Globus pallidus (tissue), 1 donor: ENCODE results near the gene METTL1.
A peak's percentile ranks its signal among the peaks of the same experiment; 100 is the strongest.

Source experiments
- DNase-seq: peaks from one replicate; pipeline ENCODE4 v3.0.0-alpha.2; 2015; ENCODE audit warnings: low spot score

Gene METTL1

DNA sequence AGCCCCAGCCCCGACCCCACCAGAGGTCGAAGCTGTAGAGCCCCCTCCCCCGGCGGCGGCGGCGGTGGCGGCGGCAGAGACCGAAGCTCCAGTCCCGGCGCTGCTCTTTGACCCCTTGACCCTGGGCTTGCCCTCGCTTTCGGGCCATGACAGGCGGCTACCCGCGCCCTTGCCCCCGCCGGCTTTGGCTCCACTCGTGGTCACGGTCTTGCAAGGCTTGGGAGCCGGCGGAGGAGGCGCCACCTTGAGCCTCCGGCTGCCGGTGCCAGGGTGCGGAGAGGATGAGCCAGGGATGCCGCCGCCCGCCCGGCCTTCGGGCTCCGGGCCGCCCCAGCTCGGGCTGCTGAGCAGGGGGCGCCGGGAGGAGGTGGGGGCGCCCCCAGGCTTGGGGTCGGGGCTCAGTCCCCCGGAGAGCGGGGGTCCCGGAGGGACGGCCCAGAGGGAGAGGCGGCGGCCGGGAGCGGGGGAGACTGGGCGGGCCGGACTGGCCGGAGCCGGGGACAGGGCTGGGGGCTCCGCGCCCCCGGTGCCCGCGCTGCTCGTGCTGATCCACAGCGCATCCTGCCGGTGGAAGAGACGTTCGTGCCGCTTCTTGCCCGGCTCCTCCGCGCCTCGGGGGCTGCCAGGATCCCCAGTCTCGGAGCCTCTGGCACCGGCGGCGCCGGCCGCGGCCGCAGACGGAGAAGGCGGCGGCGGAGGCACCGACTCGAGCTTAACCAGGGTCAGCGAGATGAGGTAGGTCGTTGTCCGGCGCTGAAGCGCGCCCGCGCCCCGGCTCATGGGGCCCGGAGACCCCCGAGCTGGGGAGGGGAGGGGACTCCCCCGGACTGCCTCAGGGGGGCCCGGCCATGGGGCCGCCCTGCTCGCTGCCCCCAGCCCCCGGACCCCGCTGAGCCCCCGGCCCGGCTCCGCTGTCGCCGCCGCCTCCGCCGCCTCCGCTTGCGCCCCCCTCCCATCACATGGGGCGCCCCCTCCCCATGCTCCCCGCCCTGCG lies 34.1 kb downstream of the METTL1 start:
- no peak for DNase-seq

DNA sequence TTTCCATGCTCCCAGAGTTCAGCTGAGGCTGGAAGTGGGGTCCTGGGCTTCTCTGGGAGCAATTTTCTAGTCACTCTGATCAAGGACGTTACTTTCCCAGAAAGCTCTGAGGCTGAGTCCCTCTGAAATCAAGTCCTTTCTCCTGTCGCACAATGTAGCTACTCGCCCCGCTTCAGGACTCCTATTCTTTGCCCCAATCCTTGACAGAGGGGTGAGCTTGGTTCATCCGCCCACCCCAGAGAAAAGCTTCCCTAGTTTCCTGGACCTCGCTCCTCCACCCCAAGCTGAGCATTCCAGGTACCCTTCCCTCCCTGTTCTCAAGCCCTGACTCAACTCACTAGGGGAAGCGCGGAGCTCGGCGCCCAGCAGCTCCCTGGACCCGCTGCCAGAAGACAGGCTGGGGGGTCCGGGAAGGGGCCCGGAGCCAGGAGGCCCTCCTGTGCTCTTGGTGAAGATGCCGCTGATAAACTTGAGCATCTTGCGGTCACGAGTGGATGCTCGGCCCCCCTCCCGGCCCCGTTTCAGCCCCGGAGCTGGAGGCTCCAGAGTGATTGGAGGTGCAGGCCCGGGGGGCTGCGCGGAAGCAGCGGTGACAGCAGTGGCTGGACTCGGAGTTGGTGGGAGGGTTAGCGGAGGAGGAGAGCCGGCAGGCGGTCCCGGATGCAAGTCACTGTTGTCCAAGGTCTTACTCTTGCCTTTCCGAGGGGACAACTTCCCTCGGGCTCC lies 35.0 kb downstream of the METTL1 start:
- no peak for DNase-seq

- DNase-seq: no peak
Observed at GRCh38 chr12:57735952-57736740, 35.8 kb downstream of the METTL1 start.

DNA sequence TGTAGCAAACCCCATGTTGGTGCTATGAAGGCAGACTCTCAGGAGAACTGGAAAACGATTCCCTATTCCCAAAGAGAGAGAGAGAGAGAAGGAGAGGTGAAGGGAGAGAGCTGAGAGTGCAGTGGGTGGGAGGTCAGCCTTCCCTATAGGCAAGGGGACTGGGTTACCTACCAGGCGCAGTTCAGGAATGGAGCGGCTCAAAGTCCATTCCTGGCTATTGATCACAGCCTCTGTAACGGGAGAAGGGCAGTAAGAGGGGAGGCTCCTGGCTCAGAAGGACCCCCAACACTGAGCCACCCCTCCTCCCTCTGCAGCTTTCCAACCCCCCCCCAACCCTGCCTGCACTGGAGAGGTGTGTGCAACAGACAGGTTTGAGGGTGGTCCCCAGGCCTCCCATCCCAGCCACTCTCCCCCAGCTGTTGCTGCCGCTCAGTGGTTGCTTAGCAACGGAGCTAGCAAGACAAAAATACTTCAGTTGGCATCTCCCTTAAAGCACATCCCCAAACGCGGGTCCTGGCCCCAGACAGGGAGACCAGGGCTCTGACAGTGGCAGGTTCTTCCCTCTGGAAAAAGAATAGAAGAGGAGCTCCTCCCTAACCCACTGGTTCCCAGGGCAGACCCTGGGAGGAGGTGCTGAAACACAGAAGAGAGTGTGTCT lies 36.6 kb downstream of the METTL1 start:
- DNase-seq: no peak

DNA sequence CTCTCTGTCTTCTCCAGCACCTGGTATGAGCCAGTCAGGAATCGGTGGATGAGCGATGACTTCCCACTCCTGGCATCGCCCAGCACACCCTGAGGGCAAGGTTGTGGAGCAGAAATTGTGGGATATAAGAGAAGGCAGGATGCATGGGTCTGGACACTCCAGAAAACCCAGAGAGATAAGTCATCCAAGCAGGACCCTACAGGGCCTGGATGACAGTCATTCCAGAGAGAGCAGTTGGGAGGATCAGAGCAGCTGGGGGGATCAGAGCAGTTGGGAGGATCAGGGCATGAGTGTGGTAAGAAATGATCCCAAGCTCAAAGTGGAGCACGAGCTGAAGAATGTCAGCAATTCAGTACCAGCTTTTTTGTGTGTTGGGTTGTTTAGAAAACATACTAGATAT lies 37.3 kb downstream of the METTL1 start:
- DNase-seq: no peak

DNA sequence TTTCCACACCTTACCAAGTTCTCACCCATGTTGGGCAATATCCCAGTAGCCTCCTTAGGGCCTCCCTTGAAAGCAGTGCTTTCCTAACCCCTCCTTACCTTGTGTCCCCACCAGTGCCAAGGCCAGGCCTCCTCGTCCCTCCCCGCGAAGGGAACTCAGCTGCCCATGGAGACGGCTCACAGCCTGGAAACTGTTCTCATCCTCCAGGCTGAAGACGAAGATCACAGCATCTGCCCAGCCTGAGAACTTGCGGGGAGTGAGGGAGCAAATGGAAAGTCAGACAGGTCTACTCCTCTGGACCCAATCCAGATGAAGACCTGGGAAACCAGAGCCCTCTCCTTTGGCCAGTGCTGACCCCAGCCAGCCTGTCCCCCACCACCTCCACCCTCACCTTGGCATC lies 38.0 kb downstream of the METTL1 start:
- no peak for DNase-seq

DNA sequence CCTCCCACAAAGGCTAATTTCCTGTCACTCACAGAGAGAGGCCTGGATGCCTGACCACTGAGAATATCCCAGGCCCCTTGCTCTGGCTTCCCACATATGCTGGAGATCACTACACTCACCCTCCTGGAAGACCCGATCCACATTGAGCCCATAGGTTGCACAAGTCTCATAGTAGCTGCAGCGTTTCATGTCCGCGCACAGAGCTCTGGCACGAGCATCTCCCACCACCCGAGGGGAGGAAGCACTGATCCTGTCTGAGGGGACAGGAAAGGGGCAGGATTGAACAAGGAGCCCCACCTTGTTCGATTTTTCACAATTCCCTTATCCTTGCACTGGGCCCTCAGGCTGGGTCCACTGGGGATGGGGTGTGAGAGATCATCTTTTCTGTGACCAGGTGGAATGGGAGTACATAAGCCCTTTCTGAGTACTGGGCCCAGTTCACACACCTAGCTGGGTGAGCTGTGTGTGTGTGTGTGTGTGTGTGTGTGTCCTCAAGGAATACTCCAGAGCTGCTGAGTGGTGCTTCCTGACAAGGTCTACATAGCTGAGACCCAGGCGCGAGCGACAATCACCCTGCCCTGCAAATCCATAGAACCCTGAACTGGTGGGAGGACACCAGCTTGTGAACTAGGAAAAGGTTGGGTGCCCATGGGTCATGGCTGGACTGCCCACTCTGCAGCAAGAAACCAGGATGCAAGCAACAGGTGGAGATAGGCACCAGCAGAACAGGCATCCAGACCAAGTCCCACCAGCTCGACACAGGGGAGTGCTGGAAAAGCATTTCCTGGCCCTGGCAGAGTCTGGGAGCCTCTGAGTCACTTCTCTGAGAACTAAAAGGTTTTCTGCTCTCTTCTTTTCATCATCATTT lies 38.9 kb downstream of the METTL1 start:
- DNase-seq: no peak

GRCh38 chr12:57732270-57732669 lies 39.6 kb downstream of the METTL1 start:
- no peak for DNase-seq

GRCh38 chr12:57731411-57732080 lies 40.4 kb downstream of the METTL1 start:
- DNase-seq: no peak

- DNase-seq: no peak
Observed at GRCh38 chr12:57730336-57731067, 41.4 kb downstream of the METTL1 start.

DNA sequence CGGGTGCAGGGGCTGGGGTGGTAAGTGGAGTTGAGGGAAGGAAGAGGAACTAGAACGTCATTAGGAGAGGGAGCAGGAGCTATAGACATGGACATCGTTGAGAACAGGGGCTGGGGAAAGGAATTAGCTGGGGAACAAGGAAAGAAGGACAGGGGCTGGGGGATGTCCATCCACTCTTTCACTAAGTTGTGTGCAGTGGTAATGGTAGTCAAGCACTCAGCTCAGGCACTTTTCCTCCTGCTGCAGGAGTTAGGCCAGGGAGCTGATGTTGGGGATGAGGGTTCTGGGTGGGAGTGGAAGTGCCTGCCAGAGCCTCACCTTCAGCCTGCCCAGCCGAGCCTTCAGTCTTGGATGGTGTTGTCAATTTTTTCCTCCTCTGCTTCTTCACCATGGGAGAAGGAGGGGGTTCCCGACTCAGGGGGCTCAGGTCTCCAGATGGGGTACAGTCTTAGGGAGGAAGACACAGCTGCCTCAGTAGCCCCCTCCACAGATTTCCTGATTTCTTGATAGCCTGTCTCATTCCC lies 42.5 kb downstream of the METTL1 start:
- DNase-seq: no peak

DNA sequence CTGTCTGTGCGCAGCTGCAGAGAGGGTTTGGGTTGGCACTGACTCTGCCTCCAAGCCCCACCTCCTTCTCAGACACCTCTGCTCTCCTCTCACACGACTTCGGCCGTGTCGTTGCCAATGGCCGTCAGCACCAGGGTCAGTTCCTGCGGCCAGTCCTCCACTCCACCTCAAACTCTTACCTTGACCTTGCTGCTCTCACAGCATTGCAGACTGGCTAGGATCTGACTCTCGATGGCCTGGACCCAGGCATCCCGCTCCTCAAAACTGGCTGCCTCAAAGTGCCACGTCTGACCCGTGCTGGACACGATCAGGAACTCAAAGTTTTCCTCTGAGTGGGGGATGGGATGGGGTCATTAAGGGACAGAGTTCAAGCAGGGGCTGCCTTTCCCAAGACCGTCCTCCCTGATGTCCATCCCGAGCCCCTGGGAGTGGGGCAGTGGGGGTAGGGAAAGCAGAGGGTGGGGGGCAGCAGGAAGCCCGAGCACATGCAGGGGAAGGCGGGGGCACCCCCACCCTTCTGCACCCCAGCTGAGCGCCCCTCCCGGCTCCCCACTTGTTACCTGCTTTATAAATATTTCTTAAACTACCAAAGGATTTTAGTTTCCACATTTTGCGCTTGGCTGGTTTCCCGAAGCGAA lies 44.0 kb downstream of the METTL1 start:
- DNase-seq: no peak

DNA sequence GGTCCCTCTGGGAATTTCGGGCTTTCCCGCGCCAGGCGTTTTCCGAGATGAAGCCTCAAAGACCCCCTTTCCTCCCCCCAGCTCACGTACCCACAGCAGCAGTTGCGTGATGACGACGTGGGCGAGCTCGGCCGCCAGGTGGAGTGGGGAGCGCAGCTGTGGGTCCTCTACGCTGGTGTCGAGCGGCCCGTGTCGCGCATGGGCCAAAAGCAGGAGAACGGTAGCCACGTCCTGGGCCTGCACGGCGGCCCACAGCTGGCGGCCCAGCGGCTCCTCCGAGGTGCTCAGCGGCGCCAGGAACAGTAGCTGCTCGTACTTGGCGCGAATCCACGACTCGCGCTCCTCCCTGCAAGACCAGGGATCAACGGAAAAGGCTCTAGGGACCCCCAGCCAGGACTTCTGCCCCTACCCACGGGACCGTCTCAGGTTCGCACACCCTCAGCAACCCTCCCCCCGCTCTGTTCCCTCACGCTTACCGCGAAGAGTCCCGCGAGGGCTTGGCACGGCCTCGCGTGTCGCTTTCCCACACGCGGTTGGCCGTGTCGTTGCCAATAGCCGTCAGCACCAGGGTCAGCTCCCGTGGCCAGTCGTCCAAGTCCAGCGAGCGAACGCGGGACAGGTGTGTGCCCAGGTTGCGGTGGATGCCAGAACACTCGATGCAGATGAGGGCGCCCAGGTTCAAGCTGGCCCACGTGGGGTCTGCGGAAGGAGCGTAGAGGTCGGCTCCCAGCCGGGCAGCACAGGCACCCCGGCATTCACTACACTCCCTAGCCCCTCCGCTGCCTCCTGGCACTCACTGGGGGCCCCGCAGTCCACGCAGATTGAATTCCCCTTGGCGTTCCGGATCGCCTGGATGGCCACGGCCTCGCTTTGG lies 44.8 kb downstream of the METTL1 start:
- no peak for DNase-seq

- peak; percentile 63 for DNase-seq
Observed at GRCh38 chr12:57726151-57726883, 45.6 kb downstream of the METTL1 start.

DNA sequence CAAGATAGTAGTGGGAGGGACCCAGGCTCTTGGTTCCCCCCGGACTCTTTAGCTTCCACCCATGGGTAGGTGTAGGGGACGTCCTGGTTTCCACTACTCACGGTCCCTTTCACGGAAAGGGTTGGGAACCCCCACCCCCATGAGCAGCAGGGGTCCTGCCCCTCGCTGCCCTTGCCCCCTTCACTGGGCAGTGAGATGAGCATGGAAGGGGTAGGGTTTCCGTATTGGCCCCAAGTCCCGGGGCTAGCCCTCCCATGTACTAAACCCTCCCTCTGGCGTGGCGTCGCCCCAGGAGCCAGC lies 46.1 kb downstream of the METTL1 start:
- DNase-seq: no peak

DNA sequence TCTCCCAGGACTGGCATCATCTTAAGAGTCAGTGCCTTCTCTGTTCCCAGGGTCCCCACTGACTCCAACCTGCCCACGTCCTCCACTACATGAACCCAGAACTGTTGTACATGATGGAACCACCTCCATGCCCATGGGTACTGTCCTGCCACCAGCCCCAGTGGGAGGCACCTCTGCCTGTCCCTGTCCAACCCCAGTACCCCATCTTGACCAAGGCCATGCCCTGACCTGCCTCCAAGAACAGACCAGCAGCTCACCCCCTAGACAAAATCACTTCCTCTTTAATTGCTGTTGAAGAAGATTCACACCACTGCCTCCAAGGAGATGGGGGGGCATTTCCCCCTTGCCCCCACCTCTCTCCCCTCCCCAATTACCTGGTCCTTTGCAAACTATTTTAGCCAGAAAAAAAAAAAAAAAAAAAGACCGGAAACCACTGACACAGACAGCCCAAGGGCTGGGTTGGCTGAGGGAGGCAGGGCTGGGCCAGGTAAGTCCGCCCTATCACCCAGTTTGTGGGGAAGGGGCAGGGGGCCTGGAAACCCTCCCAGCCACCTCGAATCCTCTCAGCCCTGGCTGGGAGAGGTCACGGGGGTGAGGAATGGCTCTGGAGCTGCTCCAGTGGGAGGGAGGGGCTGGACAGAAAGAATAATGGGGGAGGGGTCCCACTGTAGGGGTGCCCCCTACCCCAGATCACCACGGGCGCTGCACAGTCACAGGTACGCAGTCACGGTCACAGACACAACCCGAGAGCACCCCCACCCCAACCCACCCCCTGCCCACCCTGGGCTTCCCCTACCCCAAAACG lies 46.8 kb downstream of the METTL1 start:
- no peak for DNase-seq
